CD14-positive monocyte (primary cell): ENCODE results near the gene VAV2. TPM values are rescaled to one million over a fixed set of nuclear protein-coding genes. Genes with fewer than 3 reads are reported as not detected.

Source experiments
- DNase-seq, 3 donors: peaks; one replicate each; pipeline ENCODE4 v3.0.0-alpha.2; 2011 to 2022
- H2AFZ ChIP-seq: 2 replicates; pipeline ENCODE4 v1.6.0; 2012; ENCODE audit warnings: mild to moderate bottlenecking, low read depth, low read length, inconsistent platforms; ENCODE audit not compliant: insufficient read depth, poor library complexity, severe bottlenecking
- H3K27ac ChIP-seq, 2 donors: 1 replicate in 1 of 2; 2 replicates in 1 of 2; pipeline ENCODE4 v1.5.1; 2012 to 2013; ENCODE audit warnings: low read length in 2 of 2, control low read depth in 1 of 2, inconsistent platforms in 1 of 2, low read depth in 1 of 2, mild to moderate bottlenecking in 1 of 2
- H3K27me3 ChIP-seq, 2 donors: one replicate each; pipeline versions ENCODE4 v1.6.0 to v1.6.1; 2011 to 2013; ENCODE audit warnings: low read length in 2 of 2; ENCODE audit not compliant: control insufficient read depth in 2 of 2, insufficient read depth in 2 of 2
- H3K36me3 ChIP-seq, 2 donors: replicated peaks in 1 of 2; 1 replicate in 1 of 2; 2 replicates in 1 of 2; pipeline versions ENCODE4 v1.5.1 to v1.6.1; 2012 to 2013; ENCODE audit warnings: low read length in 2 of 2, control low read depth in 1 of 2, inconsistent platforms in 1 of 2, mild to moderate bottlenecking in 1 of 2; ENCODE audit not compliant: insufficient read depth in 2 of 2, control insufficient read depth in 1 of 2
- H3K4me1 ChIP-seq, 2 donors: 1 replicate in 1 of 2; 2 replicates in 1 of 2; pipeline versions ENCODE4 v1.5.1 to v1.6.1; 2012 to 2013; ENCODE audit warnings: low read length in 2 of 2, control low read depth in 1 of 2, inconsistent platforms in 1 of 2, mild to moderate bottlenecking in 1 of 2, moderate library complexity in 1 of 2; ENCODE audit not compliant: insufficient read depth in 2 of 2, control insufficient read depth in 1 of 2
- H3K4me2 ChIP-seq: replicated peaks from 2 replicates; pipeline ENCODE3; 2012; ENCODE audit warnings: low read length, moderate library complexity, mild to moderate bottlenecking; ENCODE audit not compliant: poor library complexity, severe bottlenecking; ENCODE audit errors: extremely low read depth
- H3K4me3 ChIP-seq, 3 experiments: fragments of 200-600 bp in 1 of 3; sonication (generic) in 1 of 3; replicated peaks in 1 of 3; 1 replicate in 2 of 3; 2 replicates in 1 of 3; pipeline ENCODE4 v1.5.1; 2011 to 2013; ENCODE audit warnings: low read length in 3 of 3, mild to moderate bottlenecking in 3 of 3, control low read depth in 2 of 3, low read depth in 2 of 3, inconsistent platforms in 1 of 3, moderate library complexity in 1 of 3
- H3K79me2 ChIP-seq: 2 replicates; pipeline ENCODE4 v1.6.0; 2012; ENCODE audit warnings: mild to moderate bottlenecking, control low read depth, inconsistent platforms, low read length, moderate library complexity; ENCODE audit not compliant: insufficient read depth
- H3K9ac ChIP-seq: 2 replicates; pipeline ENCODE4 v1.6.0; 2017; ENCODE audit warnings: low read length, mild to moderate bottlenecking; ENCODE audit not compliant: insufficient read depth, poor library complexity, severe bottlenecking
- H3K9me3 ChIP-seq, 2 donors: replicated peaks in 1 of 2; 1 replicate in 1 of 2; 2 replicates in 1 of 2; pipeline versions ENCODE4 v1.5.1 to v1.6.1; 2012 to 2013; ENCODE audit warnings: low read length in 2 of 2, control low read depth in 1 of 2; ENCODE audit not compliant: control insufficient read depth in 1 of 2, insufficient read depth in 1 of 2
- H4K20me1 ChIP-seq: 2 replicates; pipeline ENCODE4 v1.6.0; 2012; ENCODE audit warnings: mild to moderate bottlenecking, low read length, control low read depth, moderate library complexity; ENCODE audit not compliant: insufficient read depth
- H3K27ac Mint-ChIP-seq, 7 donors: one replicate each; pipeline ENCODE4 v1.8.0; 2020; ENCODE audit warnings: mild to moderate bottlenecking in 7 of 7, mixed read lengths in 7 of 7, moderate library complexity in 6 of 7, inconsistent platforms in 2 of 7
- H3K27me3 Mint-ChIP-seq, 3 donors: one replicate each; pipeline ENCODE4 v1.8.0; 2021 to 2022; ENCODE audit warnings: low read depth in 3 of 3, mild to moderate bottlenecking in 3 of 3, mixed read lengths in 3 of 3, moderate library complexity in 3 of 3, inconsistent platforms in 1 of 3
- H3K36me3 Mint-ChIP-seq, 2 donors: one replicate each; pipeline ENCODE4 v1.8.0; 2020; ENCODE audit warnings: mixed read lengths in 2 of 2, inconsistent platforms in 1 of 2, mild to moderate bottlenecking in 1 of 2
- H3K4me1 Mint-ChIP-seq: one replicate; pipeline ENCODE4 v1.8.0; 2020; ENCODE audit warnings: mild to moderate bottlenecking, mixed read lengths
- H3K4me3 Mint-ChIP-seq, 2 donors: one replicate each; pipeline ENCODE4 v1.8.0; 2020; ENCODE audit warnings: mild to moderate bottlenecking in 2 of 2, mixed read lengths in 2 of 2, moderate library complexity in 1 of 2
- H3K9me3 Mint-ChIP-seq, 7 donors: one replicate each; pipeline ENCODE4 v1.8.0; 2020 to 2022; ENCODE audit warnings: mixed read lengths in 7 of 7, mild to moderate bottlenecking in 6 of 7, moderate library complexity in 6 of 7, inconsistent platforms in 2 of 7
- CTCF ChIP-seq: fragments of 200-600 bp; IDR thresholded peaks from one replicate; pipeline ENCODE4 v1.8.0; 2022; ENCODE audit warnings: antibody characterized with exemption, mild to moderate bottlenecking
- WGBS: methylation state at CpG from one replicate; pipeline ENCODE4 v1.1.5; 2013; ENCODE audit warnings: missing lambda C conversion rate; ENCODE audit not compliant: insufficient coverage; 5-methylcytosine and 5-hydroxymethylcytosine counted together
- intact Hi-C, 2 donors: fragments of 100-400 bp; cut with micrococcal nuclease; formaldehyde crosslinking; loops; one replicate each; pipeline versions ENCODE4 v1.15.0 to v1.15.1; 2023
- polyA plus RNA-seq, 3 donors: library from polyadenylated mRNA; depleted of rRNA in 1 of 3; unstranded in 2 of 3; stranded (reverse) in 1 of 3; fragments of 300-500 nt in 2 of 3; fragments of >200 nt in 1 of 3; fragmentation: Illumina TruSeq in 2 of 3; gene quantifications; 1 replicate in 2 of 3; 2 replicates in 1 of 3; pipeline ENCODE4 v1.2.3, GENCODE V29; 2012 to 2021

Gene VAV2
- polyA plus RNA-seq, 3 donors: 2.3 to 13.6 (median 2.3) TPM

GRCh38 chr9:133978226-133978898, 13.8 kb downstream of the VAV2 start:
- intact Hi-C loops: no loop called here
- no peak overlapping the region for H3K4me2 ChIP-seq
- Mint-ChIP-seq H3K36me3 (peaks cover 0 to 11% of the 10 kb centered on the region in 2 donors), H3K4me3 (no peak overlapping the region), H3K27ac (no peak overlapping the region), H3K4me1 (peaks cover 16% of the 10 kb centered on the region), H3K9me3 (no peaks in the 10 kb centered on the region), H3K27me3 (peaks cover 2 to 16% (median 9%) of the 10 kb centered on the region in 3 donors)
- WGBS: 95% methylated on average over 5 of the region's 13 CpGs
- H4K20me1 ChIP-seq: peaks cover 100% of the 10 kb centered on the region
- peaks cover 45% of the 10 kb centered on the region for H3K79me2 ChIP-seq
- no peaks in the 10 kb centered on the region for H3K9me3 ChIP-seq
- DNase-seq: no peak
- H3K9ac ChIP-seq: no peak overlapping the region
- no peak for TF ChIP-seq CTCF
- no peaks in the 10 kb centered on the region for H3K4me1 ChIP-seq
- no peaks in the 10 kb centered on the region for H3K36me3 ChIP-seq
- no peak overlapping the region for H2AFZ ChIP-seq
- H3K27ac ChIP-seq: no peak overlapping the region
- no peak overlapping the region for H3K4me3 ChIP-seq
- H3K27me3 ChIP-seq: no peaks in the 10 kb centered on the region

GRCh38 chr9:133977421-133978201, 14.5 kb downstream of the VAV2 start:
- intact Hi-C loops: no loop called here
- no peak overlapping the region for H3K9ac ChIP-seq
- no peaks in the 10 kb centered on the region for H3K9me3 ChIP-seq
- H3K27ac Mint-ChIP-seq: no peak overlapping the region
- H4K20me1 ChIP-seq: peaks cover 100% of the 10 kb centered on the region
- peaks cover 44% of the 10 kb centered on the region for H3K79me2 ChIP-seq
- peaks cover 2 to 18% (median 9%) of the 10 kb centered on the region in 3 donors for H3K27me3 Mint-ChIP-seq
- H3K4me2 ChIP-seq: no peak overlapping the region
- no peaks in the 10 kb centered on the region for H3K4me1 ChIP-seq
- no peak overlapping the region for H3K4me3 Mint-ChIP-seq
- no peak overlapping the region for H3K27ac ChIP-seq
- H3K4me1 Mint-ChIP-seq: peaks cover 19% of the 10 kb centered on the region
- no peaks in the 10 kb centered on the region for H3K36me3 ChIP-seq
- WGBS: 97% methylated on average over 26 of the region's 26 CpGs
- H3K9me3 Mint-ChIP-seq: no peaks in the 10 kb centered on the region
- DNase-seq: no peak
- no peak overlapping the region for H2AFZ ChIP-seq
- H3K27me3 ChIP-seq: no peaks in the 10 kb centered on the region
- no peak for TF ChIP-seq CTCF
- no peak overlapping the region for H3K4me3 ChIP-seq
- peaks cover 0 to 11% of the 10 kb centered on the region in 2 donors for H3K36me3 Mint-ChIP-seq
